HG03457 (cell line): ENCODE data around the gene GAS7.
"Not testable (repeated sequence)": the region's sequence is repeated elsewhere in the genome, so short reads cannot be mapped to it uniquely, and the experiment has no call there.

ENCODE experiments used
- ATAC-seq: cut with Tn5 transposase; IDR thresholded peaks from one replicate; pipeline ENCODE4 v1.9.1; 2021; ENCODE audit warnings: moderate number of reproducible peaks; ENCODE audit not compliant: unreplicated experiment

GAS7 gene

GRCh38 chr17:10031127-10031526 is 167.3 kb downstream of the GAS7 start:
- ATAC-seq = no peak

DNA sequence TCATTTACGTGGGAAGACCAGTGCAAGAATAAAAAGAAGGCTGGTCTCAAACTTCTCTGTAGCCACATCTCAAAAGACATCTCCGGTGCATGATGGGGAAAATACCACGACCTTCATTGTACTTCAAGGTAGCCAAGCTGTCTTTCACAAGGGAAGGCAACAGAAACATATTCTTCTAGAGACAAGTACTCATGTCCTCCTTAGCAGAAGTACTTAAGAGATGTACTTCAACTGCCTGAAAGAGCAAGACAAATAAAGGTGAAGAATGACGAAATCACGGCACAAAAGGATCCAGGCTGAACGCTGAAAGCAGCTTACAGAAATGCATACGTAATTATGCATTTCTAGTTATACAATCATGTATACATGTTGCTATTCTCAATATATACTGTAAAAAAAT is 169.3 kb downstream of the GAS7 start:
- ATAC-seq = no peak

GRCh38 chr17:10025976-10026901 is 172.2 kb downstream of the GAS7 start:
- ATAC-seq = no peak

GRCh38 chr17:10025224-10025623 is 173.2 kb downstream of the GAS7 start:
- no peak for ATAC-seq

GRCh38 chr17:10022416-10022815 is 176.0 kb downstream of the GAS7 start:
- no peak for ATAC-seq

DNA sequence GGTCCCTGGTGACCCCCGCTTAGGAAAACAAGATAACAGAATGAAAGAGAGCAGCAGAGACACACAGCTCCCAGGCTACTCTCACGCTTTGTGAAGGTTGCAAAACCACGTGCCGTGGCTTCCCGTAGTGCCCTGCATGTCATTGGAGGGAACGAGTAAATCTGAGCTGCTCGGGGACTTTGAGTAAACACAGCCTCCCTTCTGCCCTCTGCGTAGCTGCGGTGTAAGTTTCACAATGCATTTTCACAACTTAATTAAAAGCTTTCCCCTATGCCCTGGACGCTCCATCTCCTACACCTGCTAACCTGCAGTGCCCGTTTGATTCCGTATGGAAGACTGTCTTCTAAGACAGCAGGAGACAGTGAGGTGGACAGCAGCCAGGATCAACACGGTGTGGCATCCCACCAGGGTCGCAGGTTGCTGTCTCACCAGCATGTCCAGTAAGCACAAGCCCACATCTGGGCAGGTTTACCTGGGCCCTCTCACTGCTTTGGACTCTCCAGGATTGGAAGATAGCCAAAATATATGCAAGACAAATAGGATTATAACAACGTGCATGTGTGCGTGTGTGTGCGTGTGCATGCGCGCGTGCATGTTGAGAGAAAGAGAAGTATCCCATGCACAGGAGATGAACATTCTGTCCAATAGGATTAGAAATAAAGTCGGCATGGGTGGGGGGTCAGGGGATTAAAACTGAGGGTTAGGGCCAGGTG is 177.0 kb downstream of the GAS7 start:
- ATAC-seq = no peak

DNA sequence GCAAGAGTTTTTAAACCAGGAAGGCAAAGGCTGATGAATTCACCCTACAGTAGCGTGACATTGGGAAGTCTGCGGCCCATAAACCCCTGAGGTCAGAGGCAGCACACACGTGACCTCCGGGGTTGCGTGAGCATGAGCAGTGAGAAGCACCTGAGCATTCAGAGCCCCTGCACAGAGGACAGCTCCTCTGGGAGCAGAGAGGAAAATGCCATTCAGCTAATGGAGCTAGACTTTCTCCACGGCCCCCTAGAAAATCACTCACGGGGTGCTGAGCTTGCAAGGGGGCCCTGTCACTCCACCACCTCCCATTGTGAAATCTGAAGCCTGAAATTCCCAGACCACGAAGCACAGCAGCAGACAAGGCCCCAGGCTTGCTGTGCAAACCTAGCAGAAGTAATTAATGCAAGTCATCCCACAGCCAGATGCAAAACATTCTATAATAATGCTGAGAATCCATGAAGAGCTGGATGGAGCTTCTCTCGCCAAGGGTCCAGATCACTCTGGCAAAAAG is 178.4 kb downstream of the GAS7 start:
- ATAC-seq = no peak

- no peak for ATAC-seq
Observed at GRCh38 chr17:10018461-10018891, 179.9 kb downstream of the GAS7 start.

DNA sequence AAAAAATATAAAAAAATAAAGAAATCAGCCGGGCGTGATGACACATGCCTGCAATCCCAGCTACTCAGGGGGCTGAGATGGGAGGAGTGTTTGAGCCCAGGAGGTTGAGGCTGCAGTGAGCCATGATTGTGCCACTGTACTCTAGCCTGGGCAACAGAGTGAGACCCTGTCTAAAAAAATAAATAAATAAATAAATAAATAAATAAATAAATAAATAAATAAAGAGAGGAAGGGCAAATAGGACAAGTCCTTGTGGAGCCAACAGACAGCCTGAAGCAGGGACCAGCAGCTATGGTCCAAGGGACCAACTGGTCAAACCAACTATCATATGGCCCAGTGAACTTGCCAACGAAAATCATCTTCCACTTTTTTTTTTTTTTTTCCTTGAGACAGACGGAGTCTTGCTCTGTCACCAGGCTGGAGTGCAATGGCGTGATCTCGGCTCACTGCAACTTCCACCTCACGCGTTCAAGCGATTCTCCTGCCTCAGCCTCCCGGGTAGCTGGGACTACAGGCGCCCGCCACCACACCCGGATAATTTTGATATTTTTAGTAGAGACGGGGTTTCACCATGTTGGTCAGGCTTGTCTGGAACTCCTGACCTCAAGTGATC is 181.3 kb downstream of the GAS7 start:
- not testable (repeated sequence) for ATAC-seq

DNA sequence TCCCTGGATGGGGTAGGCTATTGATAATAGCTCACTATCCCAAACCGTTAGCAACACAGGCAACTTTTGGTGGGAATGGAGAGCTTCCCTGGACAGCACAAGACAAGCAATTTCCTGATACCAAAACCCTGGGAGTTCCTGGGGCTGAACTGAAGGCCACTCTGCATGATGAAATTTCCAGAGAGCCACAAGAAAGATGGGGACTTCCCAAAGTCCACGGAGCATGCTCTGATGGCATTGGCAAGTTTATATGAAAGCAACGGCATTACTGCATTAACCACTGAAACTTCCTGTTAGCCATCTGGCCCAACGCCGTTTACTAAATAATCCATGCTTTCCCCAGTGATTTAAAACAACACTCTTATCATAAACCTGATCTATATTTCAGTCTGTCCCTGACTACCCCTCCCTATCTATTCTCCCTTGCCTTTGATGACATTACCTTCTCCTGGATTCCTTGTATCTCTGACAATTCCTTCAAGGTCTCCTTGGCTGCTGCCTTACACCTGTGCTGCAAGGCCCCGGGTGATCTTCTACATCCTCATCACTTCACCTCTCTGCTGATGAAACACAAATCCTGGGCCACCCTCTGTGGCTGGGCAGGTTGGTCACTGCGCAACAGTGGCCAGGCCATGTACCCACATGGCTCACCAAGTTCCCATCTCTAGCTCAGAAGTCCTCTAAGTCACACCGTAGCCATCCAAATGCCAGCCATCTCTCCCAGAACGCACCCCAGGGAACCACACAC is 184.9 kb downstream of the GAS7 start:
- peak; percentile 70 for ATAC-seq

DNA sequence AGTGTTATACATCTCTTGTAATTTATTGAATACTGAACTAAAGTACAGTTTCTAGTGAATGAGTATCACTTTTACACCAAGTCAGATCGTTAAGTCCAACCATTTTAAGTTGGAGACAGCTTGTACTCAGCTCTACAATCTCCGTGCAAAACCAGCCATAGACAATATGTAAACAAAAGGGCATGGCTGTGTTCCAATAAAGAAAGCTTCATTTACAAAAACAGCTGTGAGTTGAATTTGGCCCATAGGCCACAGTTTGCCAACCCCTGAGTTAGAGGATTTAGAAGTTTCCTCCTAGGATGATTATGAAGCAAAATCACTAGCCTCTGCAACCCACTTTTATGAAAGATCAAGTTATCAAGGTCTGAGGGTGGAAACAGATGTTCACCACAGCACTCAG is 187.7 kb downstream of the GAS7 start:
- no peak for ATAC-seq

DNA sequence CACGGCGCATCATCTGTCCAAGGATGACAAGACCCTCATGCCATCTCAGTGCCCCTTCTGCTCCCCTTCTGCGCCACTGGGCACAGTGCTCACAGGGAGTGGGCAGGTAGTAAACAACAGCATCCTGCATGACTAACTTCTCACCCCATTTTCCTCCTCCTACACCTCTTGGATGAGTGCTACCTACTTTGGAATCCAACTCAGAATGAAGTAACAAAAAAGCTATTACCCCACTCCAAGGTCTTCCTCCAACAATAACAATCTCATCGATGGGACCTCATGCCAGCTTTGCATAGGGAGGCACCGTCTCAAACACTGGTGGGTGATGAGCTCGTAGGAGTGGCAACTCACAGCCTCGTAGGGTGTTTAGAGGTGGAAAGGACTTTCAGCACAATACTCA is 194.7 kb downstream of the GAS7 start:
- no peak for ATAC-seq

DNA sequence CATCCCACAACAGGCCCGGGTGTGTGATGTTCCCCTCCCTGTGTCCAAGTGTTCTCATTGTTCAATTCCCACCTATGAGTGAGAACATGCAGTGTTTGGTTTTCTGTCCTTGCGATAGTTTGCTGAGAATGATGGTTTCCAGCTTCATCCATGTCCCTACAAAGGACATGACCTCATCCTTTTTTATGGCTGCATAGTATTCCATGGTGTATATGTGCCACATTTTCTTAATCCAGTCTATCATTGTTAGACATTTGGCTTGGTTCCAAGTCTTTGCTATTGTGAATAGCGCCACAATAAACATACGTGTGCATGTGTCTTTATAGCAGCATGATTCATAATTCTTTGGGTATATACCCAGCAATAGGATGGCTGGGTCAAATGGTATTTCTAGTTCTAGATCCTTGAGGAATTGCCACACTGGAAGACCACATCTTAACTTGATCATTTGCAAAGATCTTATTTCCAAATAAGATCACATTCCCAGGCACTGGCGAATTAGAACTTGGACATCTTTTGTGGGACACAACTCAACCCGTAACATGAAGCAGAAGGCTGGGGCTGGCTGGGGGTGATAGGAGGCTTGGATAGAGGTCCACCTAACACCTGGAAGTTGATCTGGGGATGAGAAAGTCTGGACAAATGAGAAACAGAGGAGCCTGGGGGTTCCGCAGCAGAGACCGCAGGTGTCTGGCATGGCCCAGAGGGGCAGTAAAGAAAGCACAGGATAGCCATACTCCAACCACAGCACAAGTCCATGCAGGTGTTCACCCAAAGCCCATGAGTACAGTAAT is 195.6 kb downstream of the GAS7 start:
- not testable (repeated sequence) for ATAC-seq

DNA sequence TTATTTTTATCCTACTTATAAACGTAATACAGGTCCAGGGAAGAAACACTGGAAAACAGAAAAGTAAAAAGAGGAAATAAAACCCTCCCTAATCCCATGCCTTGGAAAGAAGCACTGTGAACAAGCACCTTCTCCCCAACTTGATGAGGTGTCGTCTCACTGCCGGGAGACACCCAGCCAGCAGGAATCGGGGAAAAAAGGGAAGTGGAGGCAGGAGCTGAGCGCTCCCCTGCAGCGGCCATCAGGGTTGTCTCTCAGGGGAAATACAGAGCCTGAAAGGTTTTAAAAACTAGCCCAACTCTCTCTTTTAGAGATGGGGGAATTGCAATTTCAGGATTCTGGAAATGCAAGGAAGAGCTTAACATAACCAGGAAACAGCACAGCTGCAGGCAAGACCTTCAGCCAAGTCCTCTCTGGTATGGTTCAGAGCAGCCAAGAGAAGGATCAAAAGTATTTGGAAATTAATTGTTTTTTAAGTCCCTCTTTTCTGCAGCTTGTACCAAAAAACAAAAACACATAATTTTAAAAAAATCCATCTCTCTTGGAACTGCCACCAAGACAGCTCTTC is 197.0 kb downstream of the GAS7 start:
- ATAC-seq = no peak

- ATAC-seq = no peak
Observed at GRCh38 chr17:9999919-10000695, 198.3 kb downstream of the GAS7 start.

DNA sequence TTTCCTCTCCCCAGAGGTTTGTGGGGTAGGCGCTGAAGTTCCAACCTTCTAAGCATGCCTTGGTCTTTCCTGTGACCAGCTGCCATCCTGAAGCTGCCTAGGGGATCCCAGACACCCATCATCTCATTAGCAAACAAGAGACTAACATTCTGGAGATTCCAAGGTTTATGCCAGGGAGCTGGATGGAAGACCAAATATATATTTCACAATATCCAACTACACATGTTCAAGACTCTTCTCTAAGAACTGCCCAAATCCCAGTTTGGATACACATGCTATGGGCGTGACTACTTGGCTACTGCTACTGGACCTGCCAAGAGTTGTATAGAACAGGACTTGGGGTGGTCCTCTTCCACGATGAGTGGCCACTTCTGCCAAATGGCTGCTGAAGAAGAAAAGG is 200.3 kb downstream of the GAS7 start:
- no peak for ATAC-seq

DNA sequence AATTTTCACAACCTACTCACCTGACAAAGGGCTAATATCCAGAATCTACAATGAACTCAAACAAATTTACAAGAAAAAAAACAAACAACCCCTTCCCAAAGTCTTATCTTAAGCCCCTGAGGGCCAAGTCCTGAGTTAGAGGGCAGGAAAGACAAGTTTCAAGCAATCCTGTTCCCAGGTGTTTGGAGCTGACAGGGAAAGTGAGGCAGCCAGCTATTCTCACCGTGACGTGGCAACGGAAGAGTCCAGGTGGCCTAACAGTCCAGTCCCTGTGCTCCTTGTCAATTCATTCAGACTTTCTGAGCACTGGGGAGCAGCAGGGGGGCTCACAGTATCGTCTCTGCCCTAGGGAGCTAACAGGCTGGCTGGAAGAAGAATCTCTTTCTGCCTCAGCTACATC is 203.6 kb downstream of the GAS7 start:
- ATAC-seq = no peak

- no peak for ATAC-seq
Observed at GRCh38 chr17:9991796-9992195, 206.6 kb downstream of the GAS7 start.

DNA sequence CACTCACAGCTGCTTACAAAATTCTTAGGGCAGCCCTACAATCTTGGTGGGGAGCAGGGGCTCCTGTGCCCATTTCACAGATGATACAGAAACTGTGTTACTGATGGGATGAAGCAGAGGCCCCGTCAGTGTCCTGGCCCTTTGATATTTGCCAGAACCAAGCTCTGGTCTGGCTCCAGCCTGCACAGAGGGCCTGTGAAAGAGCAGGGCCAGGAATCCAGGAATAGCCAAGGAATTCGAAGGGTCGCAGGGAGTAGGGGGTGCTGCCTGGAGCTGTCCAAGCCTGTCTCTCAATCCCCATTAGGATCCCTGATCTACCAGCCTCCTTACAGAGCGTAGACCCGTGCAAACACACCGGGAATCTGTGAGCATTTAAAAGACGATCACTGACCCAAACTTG is 207.1 kb downstream of the GAS7 start:
- no peak for ATAC-seq
